Erythroblast (primary cell): ENCODE measurements around the gene PNMT.

Source experiments
- GATA1 ChIP-seq: IDR thresholded peaks from 2 replicates; pipeline ENCODE4 v1.6.1; 2011; ENCODE audit warnings: low read depth, mild to moderate bottlenecking, control low read depth, low read length, moderate library complexity
- POLR2A ChIP-seq: IDR thresholded peaks from 2 replicates; pipeline ENCODE4 v1.6.1; 2011; ENCODE audit warnings: mild to moderate bottlenecking, low read length

GRCh38 chr17:39687546-39688474, 19.6 kb downstream of the PNMT start, which contains the start of gene PGAP3:
- TF ChIP-seq POLR2A (peak; percentile 77), GATA1 (no peak)
